ENCODE measurements around the gene PICK1. TPM values are rescaled to one million over a fixed set of nuclear protein-coding genes. Genes with fewer than 3 reads are reported as not detected.

PICK1 gene
- total RNA-seq, 2 donors from 2014 or later: 21.2 to 24.2 TPM

GRCh38 chr22:38050720-38051119 lies 6.5 kb upstream of the PICK1 start:
- H3K4me1 Mint-ChIP-seq (ENCODE audit: low read depth): peaks cover 7% of the 10 kb centered on the region
- H3K36me3 Mint-ChIP-seq (ENCODE audit: insufficient read depth in 2 of 2): no peaks in the 10 kb centered on the region
- no peak for DNase-seq
- no peak overlapping the region for H3K4me3 Mint-ChIP-seq
- no peak overlapping the region for H3K27ac Mint-ChIP-seq
- no peak for ATAC-seq (replicated peaks in 1 of 2)
- H3K9me3 Mint-ChIP-seq: no peaks in the 10 kb centered on the region
- no peaks in the 10 kb centered on the region for H3K27me3 Mint-ChIP-seq (ENCODE audit: low read depth)

GRCh38 chr22:38051261-38051660 lies 5.9 kb upstream of the PICK1 start:
- H3K27ac Mint-ChIP-seq: no peak overlapping the region
- H3K4me3 Mint-ChIP-seq: no peak overlapping the region
- no peaks in the 10 kb centered on the region for H3K36me3 Mint-ChIP-seq (ENCODE audit: insufficient read depth in 2 of 2)
- H3K9me3 Mint-ChIP-seq: no peaks in the 10 kb centered on the region
- no peak for DNase-seq
- H3K4me1 Mint-ChIP-seq (ENCODE audit: low read depth): peaks cover 9% of the 10 kb centered on the region
- no peak for ATAC-seq (replicated peaks in 1 of 2)
- no peaks in the 10 kb centered on the region for H3K27me3 Mint-ChIP-seq (ENCODE audit: low read depth)

GRCh38 chr22:38051900-38052862 lies 5.0 kb upstream of the PICK1 start:
- H3K4me1 Mint-ChIP-seq (ENCODE audit: low read depth): peaks cover 18% of the 10 kb centered on the region
- ATAC-seq (replicated peaks in 1 of 2): peak; percentile 78 to 80
- no peaks in the 10 kb centered on the region for H3K9me3 Mint-ChIP-seq
- H3K4me3 Mint-ChIP-seq: no peak overlapping the region
- no peaks in the 10 kb centered on the region for H3K36me3 Mint-ChIP-seq (ENCODE audit: insufficient read depth in 2 of 2)
- H3K27me3 Mint-ChIP-seq (ENCODE audit: low read depth): no peaks in the 10 kb centered on the region
- peak; percentile 80 for DNase-seq
- H3K27ac Mint-ChIP-seq: no peak overlapping the region

GRCh38 chr22:38062791-38063190 lies 5.6 kb downstream of the PICK1 start:
- DNase-seq (no peak), ATAC-seq (replicated peaks in 1 of 2) (no peak)
- peaks cover 3 to 7% of the 10 kb centered on the region in 2 donors for H3K36me3 Mint-ChIP-seq (ENCODE audit: insufficient read depth in 2 of 2)
- H3K27me3 Mint-ChIP-seq (ENCODE audit: low read depth): no peaks in the 10 kb centered on the region
- H3K27ac Mint-ChIP-seq: no peak overlapping the region
- H3K4me3 Mint-ChIP-seq: no peak overlapping the region
- no peaks in the 10 kb centered on the region for H3K9me3 Mint-ChIP-seq
- peaks cover 5% of the 10 kb centered on the region for H3K4me1 Mint-ChIP-seq (ENCODE audit: low read depth)

- Mint-ChIP-seq H3K4me3 (no peak overlapping the region), H3K27ac (no peak overlapping the region), H3K9me3 (no peaks in the 10 kb centered on the region), H3K27me3 (ENCODE audit: low read depth) (no peaks in the 10 kb centered on the region), H3K36me3 (ENCODE audit: insufficient read depth in 2 of 2) (peaks cover 3 to 6% of the 10 kb centered on the region in 2 donors), H3K4me1 (ENCODE audit: low read depth) (no peaks in the 10 kb centered on the region)
- ATAC-seq (replicated peaks in 1 of 2) (no peak), DNase-seq (no peak)
These were observed 8.3 kb downstream of the PICK1 start for GRCh38 chr22:38065539-38065938.

- ATAC-seq (replicated peaks in 1 of 2) (no peak), DNase-seq (no peak)
- Mint-ChIP-seq H3K4me1 (ENCODE audit: low read depth) (no peaks in the 10 kb centered on the region), H3K4me3 (no peak overlapping the region), H3K36me3 (ENCODE audit: insufficient read depth in 2 of 2) (peaks cover 3 to 6% of the 10 kb centered on the region in 2 donors), H3K27ac (no peak overlapping the region), H3K9me3 (no peaks in the 10 kb centered on the region), H3K27me3 (ENCODE audit: low read depth) (no peaks in the 10 kb centered on the region)
These were observed 9.3 kb downstream of the PICK1 start for GRCh38 chr22:38066381-38067027.

DNA sequence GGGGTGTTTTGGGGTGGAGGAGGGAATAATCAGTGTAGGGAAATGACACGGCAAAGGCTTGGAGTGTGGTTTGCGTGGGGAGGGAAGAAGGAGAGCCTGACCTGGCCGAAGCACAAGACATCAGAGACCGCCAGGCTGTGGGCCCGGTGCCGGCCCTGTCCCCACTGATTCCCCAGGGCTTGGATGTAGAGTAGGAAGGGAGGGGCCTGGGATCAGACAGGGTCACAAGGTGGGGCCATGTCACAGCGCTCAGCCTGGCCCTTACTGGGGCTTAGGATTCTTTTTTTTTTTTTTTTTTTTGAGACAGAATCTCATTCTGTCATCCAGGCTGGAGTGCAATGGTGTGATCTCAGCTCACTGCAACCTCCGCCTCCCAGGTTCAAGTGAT lies 9.8 kb downstream of the PICK1 start:
- Mint-ChIP-seq H3K27ac (no peak overlapping the region), H3K4me3 (no peak overlapping the region), H3K9me3 (no peaks in the 10 kb centered on the region), H3K27me3 (ENCODE audit: low read depth) (no peaks in the 10 kb centered on the region), H3K36me3 (ENCODE audit: insufficient read depth in 2 of 2) (peaks cover 3 to 4% of the 10 kb centered on the region in 2 donors), H3K4me1 (ENCODE audit: low read depth) (no peaks in the 10 kb centered on the region)
- no peak for DNase-seq
- no peak for ATAC-seq (replicated peaks in 1 of 2)

DNA sequence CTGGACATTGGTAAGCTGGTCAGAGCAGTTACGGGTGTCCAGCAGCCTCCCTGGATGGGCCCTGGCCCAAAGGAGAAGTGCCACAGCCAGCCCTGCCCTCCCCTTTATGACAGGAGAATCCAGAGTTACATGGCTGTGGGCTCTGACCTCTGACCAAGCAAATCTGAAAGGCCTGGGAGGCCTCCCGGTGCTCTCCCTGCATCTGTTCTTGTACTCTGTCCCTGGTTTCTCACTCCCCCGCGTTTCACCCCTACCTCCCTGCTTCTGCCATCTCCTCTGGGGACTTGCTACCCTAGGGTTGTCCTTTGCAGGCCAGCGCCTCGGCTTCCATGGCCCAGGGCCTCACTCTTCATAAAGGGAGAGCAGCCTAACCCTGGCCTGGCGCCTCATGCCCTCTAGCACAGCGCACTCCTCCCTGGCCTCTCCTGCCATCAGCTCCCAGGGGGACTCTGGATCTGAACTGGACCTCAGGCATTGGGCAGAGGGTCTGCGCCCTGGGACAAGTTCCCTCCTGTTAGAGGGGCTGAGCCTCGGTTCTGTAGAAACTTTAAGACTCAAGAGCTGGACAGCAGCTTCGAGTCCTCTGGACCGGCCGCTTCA lies 10.7 kb downstream of the PICK1 start:
- ATAC-seq (replicated peaks in 1 of 2): no peak
- Mint-ChIP-seq H3K27ac (no peak overlapping the region), H3K4me1 (ENCODE audit: low read depth) (no peaks in the 10 kb centered on the region), H3K36me3 (ENCODE audit: insufficient read depth in 2 of 2) (peaks cover 0 to 1% of the 10 kb centered on the region in 2 donors), H3K27me3 (ENCODE audit: low read depth) (no peaks in the 10 kb centered on the region), H3K9me3 (no peaks in the 10 kb centered on the region), H3K4me3 (no peak overlapping the region)
- DNase-seq: no peak

DNA sequence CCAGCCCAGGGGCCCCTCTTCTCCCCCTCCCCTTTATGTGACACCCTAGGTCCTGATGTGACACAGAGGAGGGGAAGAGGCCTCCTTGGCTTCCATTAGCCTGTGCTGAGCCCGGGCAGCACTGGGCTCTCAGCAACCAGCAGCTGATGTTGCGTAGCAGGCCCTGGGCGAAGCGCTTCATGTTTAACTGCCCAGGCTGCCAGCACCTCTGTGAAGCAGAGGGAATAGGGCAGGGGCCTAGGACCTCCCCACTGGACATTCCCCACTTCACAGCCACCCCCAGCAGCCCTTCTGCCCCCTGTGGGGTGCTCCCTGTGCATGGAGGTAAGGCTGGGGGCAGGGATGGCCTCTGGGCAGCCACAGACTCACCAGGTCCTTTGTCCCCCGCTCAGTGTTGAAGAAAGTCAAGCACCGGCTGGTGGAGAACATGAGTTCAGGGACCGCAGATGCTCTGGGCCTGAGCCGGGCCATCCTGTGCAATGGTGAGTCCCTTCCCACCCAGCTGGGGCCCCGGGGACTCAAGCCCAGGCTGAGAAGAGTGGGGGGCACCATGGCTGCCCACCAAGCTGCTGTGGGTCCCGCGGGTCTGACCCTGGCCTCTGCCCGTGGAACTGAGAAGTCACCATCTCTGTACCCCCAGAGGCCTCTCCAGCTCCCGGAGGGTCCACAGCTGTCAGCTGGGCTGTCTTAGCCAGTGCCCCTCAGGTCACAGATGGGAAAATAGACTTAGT lies 11.6 kb downstream of the PICK1 start:
- Mint-ChIP-seq H3K27ac (no peak overlapping the region), H3K27me3 (ENCODE audit: low read depth) (no peaks in the 10 kb centered on the region), H3K4me1 (ENCODE audit: low read depth) (no peaks in the 10 kb centered on the region), H3K36me3 (ENCODE audit: insufficient read depth in 2 of 2) (peaks cover 0 to 1% of the 10 kb centered on the region in 2 donors), H3K4me3 (no peak overlapping the region), H3K9me3 (no peaks in the 10 kb centered on the region)
- DNase-seq (no peak), ATAC-seq (replicated peaks in 1 of 2) (no peak)

GRCh38 chr22:38069372-38070249 lies 12.4 kb downstream of the PICK1 start:
- H3K36me3 Mint-ChIP-seq (ENCODE audit: insufficient read depth in 2 of 2): peaks cover 0 to 1% of the 10 kb centered on the region in 2 donors
- no peak overlapping the region for H3K4me3 Mint-ChIP-seq
- no peaks in the 10 kb centered on the region for H3K9me3 Mint-ChIP-seq
- no peak for ATAC-seq (replicated peaks in 1 of 2)
- no peak overlapping the region for H3K27ac Mint-ChIP-seq
- no peaks in the 10 kb centered on the region for H3K27me3 Mint-ChIP-seq (ENCODE audit: low read depth)
- no peak for DNase-seq
- no peaks in the 10 kb centered on the region for H3K4me1 Mint-ChIP-seq (ENCODE audit: low read depth)

GRCh38 chr22:38070250-38070921 lies 13.2 kb downstream of the PICK1 start:
- Mint-ChIP-seq H3K27me3 (ENCODE audit: low read depth) (no peaks in the 10 kb centered on the region), H3K9me3 (no peaks in the 10 kb centered on the region), H3K4me3 (no peak overlapping the region), H3K36me3 (ENCODE audit: insufficient read depth in 2 of 2) (peaks cover 0 to 1% of the 10 kb centered on the region in 2 donors), H3K27ac (no peak overlapping the region), H3K4me1 (ENCODE audit: low read depth) (no peaks in the 10 kb centered on the region)
- DNase-seq (no peak), ATAC-seq (replicated peaks in 1 of 2) (no peak)
